Neural progenitor cell (in vitro differentiated cells): ENCODE data around the gene MCIDAS. TPM values are rescaled to one million over a fixed set of nuclear protein-coding genes. Genes with fewer than 3 reads are reported as not detected.

Experiments used
- DNase-seq: peaks from one replicate; pipeline ENCODE4 v3.0.0-alpha.2; 2016; ENCODE audit warnings: low spot score
- H2AFZ ChIP-seq: fragments of 200-600 bp; sonication (generic); replicated peaks from 2 replicates; pipeline ENCODE4 v1.6.1; 2016; ENCODE audit warnings: antibody characterized with exemption
- H3F3A ChIP-seq: fragments of 200-600 bp; sonication (generic); 2 replicates; pipeline ENCODE4 v1.6.1; 2016; ENCODE audit warnings: antibody characterized with exemption, low read depth
- H3K27ac ChIP-seq: fragments of 200-600 bp; sonication (generic); 2 replicates; pipeline ENCODE4 v1.5.1; 2016; ENCODE audit warnings: mild to moderate bottlenecking
- H3K27me3 ChIP-seq: fragments of 200-600 bp; sonication (generic); 2 replicates; pipeline ENCODE4 v1.6.1; 2016; ENCODE audit warnings: mild to moderate bottlenecking, moderate library complexity
- H3K36me3 ChIP-seq: fragments of 200-600 bp; sonication (generic); 2 replicates; pipeline ENCODE4 v1.5.1; 2016
- H3K4me1 ChIP-seq: fragments of 200-600 bp; sonication (generic); 2 replicates; pipeline ENCODE4 v1.6.1; 2016; ENCODE audit warnings: mixed run types
- H3K4me2 ChIP-seq: fragments of 200-600 bp; sonication (generic); 2 replicates; pipeline ENCODE4 v1.6.1; 2016
- H3K4me3 ChIP-seq: fragments of 200-600 bp; sonication (generic); 2 replicates; pipeline ENCODE4 v1.5.1; 2016
- H3K79me2 ChIP-seq: fragments of 200-600 bp; sonication (generic); 2 replicates; pipeline ENCODE4 v1.6.1; 2016; ENCODE audit warnings: low read depth
- H3K9ac ChIP-seq: fragments of 200-600 bp; sonication (generic); 2 replicates; pipeline ENCODE4 v1.6.1; 2016
- H3K9me3 ChIP-seq: fragments of 200-600 bp; sonication (generic); 2 replicates; pipeline ENCODE4 v1.5.1; 2016; ENCODE audit warnings: low read depth
- H4K20me1 ChIP-seq: fragments of 200-600 bp; sonication (generic); 2 replicates; pipeline ENCODE4 v1.6.1; 2016; ENCODE audit warnings: low read depth
- H3K27ac Mint-ChIP-seq: 3 replicates; pipeline ENCODE4 v1.8.0; 2021; ENCODE audit warnings: mixed read lengths
- H3K27me3 Mint-ChIP-seq: 2 replicates; pipeline ENCODE4 v1.8.0; 2022; ENCODE audit warnings: low read depth, mild to moderate bottlenecking, inconsistent platforms, moderate library complexity, mixed read lengths; ENCODE audit not compliant: insufficient read depth
- H3K36me3 Mint-ChIP-seq: 3 replicates; pipeline ENCODE4 v1.8.0; 2021; ENCODE audit warnings: mixed read lengths
- H3K4me1 Mint-ChIP-seq: 3 replicates; pipeline ENCODE4 v1.8.0; 2021; ENCODE audit warnings: mixed read lengths
- H3K4me3 Mint-ChIP-seq: 3 replicates; pipeline ENCODE4 v1.8.0; 2021; ENCODE audit warnings: mild to moderate bottlenecking, moderate library complexity, mixed read lengths
- H3K9me3 Mint-ChIP-seq: 3 replicates; pipeline ENCODE4 v1.8.0; 2020; ENCODE audit warnings: mixed read lengths
- EZH2 ChIP-seq: fragments of 200-600 bp; sonication (generic); IDR thresholded peaks from 2 replicates; pipeline ENCODE4 v1.6.1; 2017; ENCODE audit warnings: antibody characterized with exemption, mild to moderate bottlenecking, moderate library complexity
- EZH2phosphoT487 ChIP-seq: fragments of 200-600 bp; sonication (generic); IDR thresholded peaks from 2 replicates; pipeline ENCODE4 v1.6.1; 2017; ENCODE audit warnings: antibody characterized with exemption
- total RNA-seq: library from RNA; depleted of rRNA; stranded (reverse); fragments of >200 nt; gene quantifications from 2 replicates; pipeline ENCODE4 v1.2.3, GENCODE V29; 2015; ENCODE audit warnings: low replicate concordance
- TF ChIP-seq, protein P1 (sequence below): fragments of 200-600 bp; sonication (generic); IDR thresholded peaks from 2 replicates; pipeline ENCODE4 v1.5.1; 2017; ENCODE audit warnings: antibody characterized with exemption, mild to moderate bottlenecking

The MCIDAS gene
- total RNA-seq, 1 donor from 2014 or later = not detected

DNA sequence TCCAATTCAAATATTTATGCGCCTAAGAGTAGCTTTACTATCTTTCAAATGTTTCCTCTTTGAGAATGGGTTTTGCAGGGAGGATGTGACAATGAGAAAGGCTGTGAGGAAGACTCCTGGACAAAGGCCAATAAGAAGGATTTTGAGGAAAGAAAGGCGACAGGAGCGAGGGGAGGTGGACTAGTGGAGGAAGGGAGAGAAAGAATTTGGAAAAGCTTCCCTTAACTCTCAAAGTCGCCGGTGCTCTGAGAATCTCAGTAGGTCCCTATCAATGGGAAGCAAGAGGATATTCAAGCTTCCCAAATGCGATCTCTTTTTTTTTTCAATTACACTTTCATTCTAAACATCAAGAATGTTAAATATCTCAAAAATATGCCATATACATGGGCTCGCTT is 51.3 kb downstream of the MCIDAS start:
- Mint-ChIP-seq H3K9me3 (no peaks in the 10 kb centered on the region), H3K4me3 (peak overlapping the region; percentile 72), H3K27me3 (peaks cover 55% of the 10 kb centered on the region), H3K36me3 (no peaks in the 10 kb centered on the region), H3K27ac (no peak overlapping the region), H3K4me1 (peaks cover 19% of the 10 kb centered on the region)
- Histone ChIP-seq H3K4me3 (peak overlapping the region; percentile 47), H4K20me1 (peaks cover 29% of the 10 kb centered on the region), H3K4me2 (peak overlapping the region; percentile 77), H3F3A (peaks cover 37% of the 10 kb centered on the region), H3K27me3 (peaks cover 98% of the 10 kb centered on the region), H3K27ac (no peak overlapping the region), H2AFZ (no peak overlapping the region), H3K9ac (no peak overlapping the region), H3K9me3 (no peaks in the 10 kb centered on the region), H3K79me2 (no peaks in the 10 kb centered on the region), H3K36me3 (no peaks in the 10 kb centered on the region), H3K4me1 (peaks cover 13% of the 10 kb centered on the region)
- peak; percentile 44 for DNase-seq
- no peak for TF ChIP-seq EZH2phosphoT487
- TF ChIP-seq, protein P1, sequence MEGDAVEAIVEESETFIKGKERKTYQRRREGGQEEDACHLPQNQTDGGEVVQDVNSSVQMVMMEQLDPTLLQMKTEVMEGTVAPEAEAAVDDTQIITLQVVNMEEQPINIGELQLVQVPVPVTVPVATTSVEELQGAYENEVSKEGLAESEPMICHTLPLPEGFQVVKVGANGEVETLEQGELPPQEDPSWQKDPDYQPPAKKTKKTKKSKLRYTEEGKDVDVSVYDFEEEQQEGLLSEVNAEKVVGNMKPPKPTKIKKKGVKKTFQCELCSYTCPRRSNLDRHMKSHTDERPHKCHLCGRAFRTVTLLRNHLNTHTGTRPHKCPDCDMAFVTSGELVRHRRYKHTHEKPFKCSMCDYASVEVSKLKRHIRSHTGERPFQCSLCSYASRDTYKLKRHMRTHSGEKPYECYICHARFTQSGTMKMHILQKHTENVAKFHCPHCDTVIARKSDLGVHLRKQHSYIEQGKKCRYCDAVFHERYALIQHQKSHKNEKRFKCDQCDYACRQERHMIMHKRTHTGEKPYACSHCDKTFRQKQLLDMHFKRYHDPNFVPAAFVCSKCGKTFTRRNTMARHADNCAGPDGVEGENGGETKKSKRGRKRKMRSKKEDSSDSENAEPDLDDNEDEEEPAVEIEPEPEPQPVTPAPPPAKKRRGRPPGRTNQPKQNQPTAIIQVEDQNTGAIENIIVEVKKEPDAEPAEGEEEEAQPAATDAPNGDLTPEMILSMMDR = no peak
- TF ChIP-seq EZH2 = no peak

DNA sequence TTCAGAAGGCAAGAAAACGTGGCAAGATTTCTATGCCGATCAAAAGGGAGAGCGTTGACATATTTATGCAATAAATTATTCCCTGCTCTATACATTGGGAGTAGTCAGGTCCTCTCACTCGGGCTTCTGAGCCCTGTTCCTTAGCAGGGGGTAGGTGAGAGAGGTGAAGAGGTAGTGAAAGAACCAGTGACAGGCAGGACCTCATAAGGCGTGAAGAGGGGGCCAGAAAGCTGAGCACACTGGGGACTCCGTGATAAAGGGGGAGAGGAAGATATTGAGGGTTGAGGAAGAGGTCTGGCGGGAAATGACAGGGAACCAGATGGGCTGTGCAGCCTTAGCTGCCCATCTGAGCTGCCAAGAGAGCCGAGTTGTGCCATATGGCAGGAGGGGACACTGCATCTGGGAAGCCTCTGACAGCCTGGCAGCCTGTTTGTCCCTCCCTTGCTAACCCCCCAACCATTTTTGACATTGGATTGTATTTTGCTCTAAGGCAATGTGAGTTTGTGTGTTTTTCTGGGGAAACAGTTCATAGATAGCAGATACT is 53.4 kb downstream of the MCIDAS start:
- Histone ChIP-seq H2AFZ (peak overlapping the region; percentile 98), H3K27me3 (peaks cover 88% of the 10 kb centered on the region), H3K27ac (no peak overlapping the region), H3K4me3 (peak overlapping the region; percentile 57), H3K36me3 (no peaks in the 10 kb centered on the region), H3K79me2 (no peaks in the 10 kb centered on the region), H3K9me3 (no peaks in the 10 kb centered on the region), H3K4me1 (peaks cover 13% of the 10 kb centered on the region), H4K20me1 (peaks cover 29% of the 10 kb centered on the region), H3K4me2 (peak overlapping the region; percentile 96), H3F3A (peaks cover 37% of the 10 kb centered on the region), H3K9ac (no peak overlapping the region)
- H3K27ac Mint-ChIP-seq = no peak overlapping the region
- no peaks in the 10 kb centered on the region for H3K9me3 Mint-ChIP-seq
- H3K4me1 Mint-ChIP-seq = peaks cover 19% of the 10 kb centered on the region
- DNase-seq = peak; percentile 28
- TF ChIP-seq, protein P1 = no peak
- TF ChIP-seq EZH2phosphoT487 (no peak), EZH2 (peak; percentile 65)
- H3K27me3 Mint-ChIP-seq = peaks cover 51% of the 10 kb centered on the region
- H3K4me3 Mint-ChIP-seq = peak overlapping the region; percentile 83
- H3K36me3 Mint-ChIP-seq = no peaks in the 10 kb centered on the region

DNA sequence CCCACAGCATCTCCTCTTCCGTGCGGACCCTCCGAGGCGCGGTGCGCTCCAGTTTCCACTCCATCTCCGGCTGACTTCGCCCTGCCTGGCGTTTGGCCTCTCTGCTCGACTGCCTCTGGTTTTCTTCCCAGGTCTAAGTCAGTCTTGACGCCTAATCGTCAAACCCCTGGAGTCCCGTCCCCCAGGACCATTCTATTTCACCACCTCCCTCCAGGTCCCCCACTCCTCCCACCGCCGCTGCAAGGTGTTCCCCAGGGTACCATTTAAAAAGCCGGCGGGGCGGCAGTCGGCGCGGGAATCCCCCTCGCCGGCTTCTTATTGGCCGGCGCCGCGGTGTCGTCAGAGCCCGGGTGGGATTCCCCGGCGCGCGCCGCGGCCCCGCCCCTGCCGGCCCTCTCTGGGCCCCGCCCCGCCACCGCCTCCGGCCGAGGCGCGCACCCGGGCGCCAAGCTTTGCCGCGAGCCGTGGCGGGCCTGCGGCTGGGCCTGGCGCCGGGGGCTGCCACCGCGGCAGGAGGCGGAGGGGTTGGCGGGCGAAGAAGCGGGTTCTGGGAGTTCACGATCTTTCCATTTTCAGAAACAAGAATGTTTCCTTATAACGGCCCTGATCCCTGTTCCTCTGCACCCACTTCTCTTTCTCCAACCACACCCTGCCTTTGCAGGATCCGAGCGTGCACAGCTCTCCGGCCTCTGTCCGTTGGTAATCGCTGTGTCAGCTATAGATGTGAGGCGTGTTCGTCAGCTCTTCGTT is 54.0 kb downstream of the MCIDAS start, which contains the start of gene CDC20B:
CDC20B (minus strand) TSS at position 241 of the 750 bp plus-strand sequence; CDS start at position 64, 177 bp downstream.
- H3K9ac ChIP-seq = no peak within 1 kb of the TSS
- peak within 1 kb of the TSS; percentile 98 for H2AFZ ChIP-seq
- peaks cover 29% of the 10 kb centered on the region for H4K20me1 ChIP-seq
- TF ChIP-seq, protein P1 = no peak
- no peak for TF ChIP-seq EZH2
- no peak for TF ChIP-seq EZH2phosphoT487
- H3K27me3 ChIP-seq = peaks cover 82% of the 10 kb centered on the region
- H3K36me3 Mint-ChIP-seq = no peaks in the 10 kb centered on the region
- no peaks in the 10 kb centered on the region for H3K9me3 ChIP-seq
- peak; percentile 96 for DNase-seq
- H3K27me3 Mint-ChIP-seq = peaks cover 47% of the 10 kb centered on the region
- H3K4me2 ChIP-seq = peak within 1 kb of the TSS; percentile 96
- H3K4me1 Mint-ChIP-seq = peaks cover 19% of the 10 kb centered on the region
- H3K27ac Mint-ChIP-seq = no peak within 1 kb of the TSS
- H3K9me3 Mint-ChIP-seq = no peaks in the 10 kb centered on the region
- peaks cover 42% of the 10 kb centered on the region for H3F3A ChIP-seq
- no peaks in the 10 kb centered on the region for H3K79me2 ChIP-seq
- peak within 1 kb of the TSS; percentile 83 for H3K4me3 Mint-ChIP-seq
- peak within 1 kb of the TSS; percentile 57 for H3K4me3 ChIP-seq
- H3K36me3 ChIP-seq = no peaks in the 10 kb centered on the region
- no peak within 1 kb of the TSS for H3K27ac ChIP-seq
- peaks cover 13% of the 10 kb centered on the region for H3K4me1 ChIP-seq
